Measurements from ENCODE around the gene COL5A2. TPM values are rescaled to one million over a fixed set of nuclear protein-coding genes. Genes with fewer than 3 reads are reported as not detected.

The COL5A2 gene
- total and polyA plus RNA-seq, 10 of the 15 experiments (the other 5 are each of a cell fraction or from before 2014, with no cell fraction given), result 0.04 to 0.85 (median 0.39) TPM

DNA sequence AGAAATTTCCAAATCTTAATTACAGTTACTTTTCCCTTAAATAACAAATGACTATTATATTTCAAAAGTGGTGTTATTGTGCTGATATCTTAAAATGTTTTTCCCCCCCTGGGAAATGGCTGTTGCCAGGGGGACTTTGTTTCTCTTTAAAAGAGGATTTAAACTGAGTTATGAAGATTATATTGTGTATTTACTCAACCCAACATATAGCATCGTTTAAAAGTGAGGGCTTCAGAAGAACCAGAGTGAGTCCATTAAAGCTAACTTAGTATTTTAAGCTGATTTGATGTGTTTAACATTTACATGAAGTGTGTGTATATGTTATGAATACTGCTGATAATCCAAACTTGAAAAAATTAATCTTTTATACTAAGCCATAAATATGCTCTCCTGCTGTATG is 81.6 kb downstream of the COL5A2 start (continued):
- TF ChIP-seq, protein P1, sequence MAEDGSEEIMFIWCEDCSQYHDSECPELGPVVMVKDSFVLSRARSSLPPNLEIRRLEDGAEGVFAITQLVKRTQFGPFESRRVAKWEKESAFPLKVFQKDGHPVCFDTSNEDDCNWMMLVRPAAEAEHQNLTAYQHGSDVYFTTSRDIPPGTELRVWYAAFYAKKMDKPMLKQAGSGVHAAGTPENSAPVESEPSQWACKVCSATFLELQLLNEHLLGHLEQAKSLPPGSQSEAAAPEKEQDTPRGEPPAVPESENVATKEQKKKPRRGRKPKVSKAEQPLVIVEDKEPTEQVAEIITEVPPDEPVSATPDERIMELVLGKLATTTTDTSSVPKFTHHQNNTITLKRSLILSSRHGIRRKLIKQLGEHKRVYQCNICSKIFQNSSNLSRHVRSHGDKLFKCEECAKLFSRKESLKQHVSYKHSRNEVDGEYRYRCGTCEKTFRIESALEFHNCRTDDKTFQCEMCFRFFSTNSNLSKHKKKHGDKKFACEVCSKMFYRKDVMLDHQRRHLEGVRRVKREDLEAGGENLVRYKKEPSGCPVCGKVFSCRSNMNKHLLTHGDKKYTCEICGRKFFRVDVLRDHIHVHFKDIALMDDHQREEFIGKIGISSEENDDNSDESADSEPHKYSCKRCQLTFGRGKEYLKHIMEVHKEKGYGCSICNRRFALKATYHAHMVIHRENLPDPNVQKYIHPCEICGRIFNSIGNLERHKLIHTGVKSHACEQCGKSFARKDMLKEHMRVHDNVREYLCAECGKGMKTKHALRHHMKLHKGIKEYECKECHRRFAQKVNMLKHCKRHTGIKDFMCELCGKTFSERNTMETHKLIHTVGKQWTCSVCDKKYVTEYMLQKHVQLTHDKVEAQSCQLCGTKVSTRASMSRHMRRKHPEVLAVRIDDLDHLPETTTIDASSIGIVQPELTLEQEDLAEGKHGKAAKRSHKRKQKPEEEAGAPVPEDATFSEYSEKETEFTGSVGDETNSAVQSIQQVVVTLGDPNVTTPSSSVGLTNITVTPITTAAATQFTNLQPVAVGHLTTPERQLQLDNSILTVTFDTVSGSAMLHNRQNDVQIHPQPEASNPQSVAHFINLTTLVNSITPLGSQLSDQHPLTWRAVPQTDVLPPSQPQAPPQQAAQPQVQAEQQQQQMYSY (CRISPR knock-in tag; IDR thresholded peaks at IDR 0.05), result no peak
- no peak for TF ChIP-seq BCL11A (IDR thresholded peaks at IDR 0.05; ENCODE audit: low read depth, low read length)
- TF ChIP-seq, protein P2, sequence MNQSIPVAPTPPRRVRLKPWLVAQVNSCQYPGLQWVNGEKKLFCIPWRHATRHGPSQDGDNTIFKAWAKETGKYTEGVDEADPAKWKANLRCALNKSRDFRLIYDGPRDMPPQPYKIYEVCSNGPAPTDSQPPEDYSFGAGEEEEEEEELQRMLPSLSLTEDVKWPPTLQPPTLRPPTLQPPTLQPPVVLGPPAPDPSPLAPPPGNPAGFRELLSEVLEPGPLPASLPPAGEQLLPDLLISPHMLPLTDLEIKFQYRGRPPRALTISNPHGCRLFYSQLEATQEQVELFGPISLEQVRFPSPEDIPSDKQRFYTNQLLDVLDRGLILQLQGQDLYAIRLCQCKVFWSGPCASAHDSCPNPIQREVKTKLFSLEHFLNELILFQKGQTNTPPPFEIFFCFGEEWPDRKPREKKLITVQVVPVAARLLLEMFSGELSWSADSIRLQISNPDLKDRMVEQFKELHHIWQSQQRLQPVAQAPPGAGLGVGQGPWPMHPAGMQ (IDR thresholded peaks at IDR 0.05; ENCODE audit: borderline replicate concordance), result no peak

DNA sequence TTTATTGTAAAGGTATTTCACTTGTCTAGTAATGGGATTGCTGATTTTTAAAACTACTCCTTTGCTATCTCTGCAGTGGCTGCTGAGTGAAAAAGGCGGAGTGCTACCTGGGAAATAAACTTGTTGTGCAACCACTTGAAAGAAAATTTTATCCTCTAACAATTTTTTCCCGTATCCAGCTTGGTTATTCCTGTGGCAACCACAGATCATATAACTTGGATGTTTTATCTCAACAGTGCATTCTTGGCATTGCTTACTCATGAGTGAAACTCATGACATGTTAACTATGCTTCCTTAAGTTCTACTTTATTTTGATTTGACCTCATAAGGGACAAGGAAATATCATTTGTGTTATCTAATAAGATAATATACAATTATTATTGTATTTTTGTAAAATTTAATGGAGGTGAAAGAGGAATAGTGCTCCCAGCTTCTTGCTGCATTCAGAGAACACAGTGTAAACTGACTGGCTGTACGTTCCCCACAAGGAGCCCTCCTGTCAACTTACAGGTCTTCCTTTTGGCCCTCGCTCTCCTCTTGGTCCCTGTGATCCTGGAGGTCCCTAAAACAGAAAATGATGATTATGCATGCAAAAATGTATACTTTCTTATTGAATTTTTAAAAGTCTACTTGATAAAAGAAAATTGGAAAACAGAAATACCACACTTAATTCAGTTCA is 82.7 kb downstream of the COL5A2 start:
- WGBS (ENCODE audit: insufficient coverage, insufficient replicate concordance, low lambda C conversion rate, missing lambda C conversion rate), result 18% methylated on average over 4 of the region's 4 CpGs
- ChIA-PET SMC1A (ENCODE audit: uncharacterized antibody, unreplicated experiment) (interaction anchor here (0.7 to 1.1 kb wide), 4 partner anchors 22 to 572 kb away, joined by 3 read pairs; no protein-coding TSS in a partner anchor), RAD21 (ENCODE audit: unreplicated experiment) (interaction anchor here (1.2 to 5.0 kb wide), 2 partner anchors 191 kb away, joined by 3 to 36 read pairs; no protein-coding TSS in a partner anchor), POLR2A (no interaction called here), CTCF (interaction anchor here (1.1 to 1.8 kb wide), 2 partner anchors 45 to 191 kb away, joined by 3 to 8 read pairs; no protein-coding TSS in a partner anchor)
- Histone ChIP-seq H3K27ac (ENCODE audit: control insufficient read depth, insufficient read depth) (no peak overlapping the region), H3K36me3 (ENCODE audit: control insufficient read depth in 2 of 2, insufficient read depth in 2 of 2, low read length in 1 of 2) (no peaks in the 10 kb centered on the region), H3K9ac (ENCODE audit: control insufficient read depth, insufficient read depth, low read length) (no peak overlapping the region), H3K9me3 (replicated peaks; ENCODE audit: control insufficient read depth, insufficient read depth, low read length) (no peaks in the 10 kb centered on the region), H3K4me2 (ENCODE audit: control insufficient read depth, insufficient read depth) (no peak overlapping the region), H3K4me1 (ENCODE audit: control insufficient read depth, insufficient read depth, low read length) (no peaks in the 10 kb centered on the region), H3K79me2 (ENCODE audit: control insufficient read depth, insufficient read depth, low read length) (no peaks in the 10 kb centered on the region), H2AFZ (ENCODE audit: control insufficient read depth, low read depth, low read length) (no peak overlapping the region), H3K27me3 (replicated peaks in 1 of 2; ENCODE audit: control insufficient read depth in 2 of 2, insufficient read depth in 2 of 2, low read length in 1 of 2) (no peaks in the 10 kb centered on the region), H3K4me3 (no peak overlapping the region), H4K20me1 (ENCODE audit: control insufficient read depth, insufficient read depth) (no peaks in the 10 kb centered on the region)
- no peak for ATAC-seq
- intact Hi-C loops (cut with micrococcal nuclease; ENCODE audit: unreplicated experiment) (loop anchor here (5.0 kb wide), 1 partner anchor 250 kb away; no protein-coding TSS in a partner anchor), in situ Hi-C loops (cut with MboI) (loop anchor here (5.0 to 10.0 kb wide), 2 partner anchors 188 to 315 kb away; no protein-coding TSS in a partner anchor)
- no peak for FAIRE-seq
- BruUV-seq (replicated peaks), result no TSS peak
- DNase-seq (ENCODE audit: low read depth, low spot score), result no peak
- TF ChIP-seq RCOR1 (conservative IDR thresholded peaks at IDR 0.05; ENCODE audit: low read depth, low read length), result no peak
- TF ChIP-seq CEBPB (IDR thresholded peaks at IDR 0.05; ENCODE audit: borderline replicate concordance in 1 of 2, low read depth in 2 of 2, low read length in 2 of 2), result no peak
- no peak for TF ChIP-seq NFYA (IDR thresholded peaks at IDR 0.05; ENCODE audit: borderline replicate concordance, low read depth, low read length)
- TF ChIP-seq MEF2B (IDR thresholded peaks at IDR 0.05; ENCODE audit: partially characterized antibody, poor library complexity, severe bottlenecking), result no peak
- no peak for TF ChIP-seq DPF2 (IDR thresholded peaks at IDR 0.05)
- TF ChIP-seq, protein P3, sequence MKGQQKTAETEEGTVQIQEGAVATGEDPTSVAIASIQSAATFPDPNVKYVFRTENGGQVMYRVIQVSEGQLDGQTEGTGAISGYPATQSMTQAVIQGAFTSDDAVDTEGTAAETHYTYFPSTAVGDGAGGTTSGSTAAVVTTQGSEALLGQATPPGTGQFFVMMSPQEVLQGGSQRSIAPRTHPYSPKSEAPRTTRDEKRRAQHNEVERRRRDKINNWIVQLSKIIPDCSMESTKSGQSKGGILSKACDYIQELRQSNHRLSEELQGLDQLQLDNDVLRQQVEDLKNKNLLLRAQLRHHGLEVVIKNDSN (IDR thresholded peaks at IDR 0.05; ENCODE audit: borderline replicate concordance, extremely low read length, insufficient read depth, low read depth, low read length), result no peak
- TF ChIP-seq, protein P4, sequence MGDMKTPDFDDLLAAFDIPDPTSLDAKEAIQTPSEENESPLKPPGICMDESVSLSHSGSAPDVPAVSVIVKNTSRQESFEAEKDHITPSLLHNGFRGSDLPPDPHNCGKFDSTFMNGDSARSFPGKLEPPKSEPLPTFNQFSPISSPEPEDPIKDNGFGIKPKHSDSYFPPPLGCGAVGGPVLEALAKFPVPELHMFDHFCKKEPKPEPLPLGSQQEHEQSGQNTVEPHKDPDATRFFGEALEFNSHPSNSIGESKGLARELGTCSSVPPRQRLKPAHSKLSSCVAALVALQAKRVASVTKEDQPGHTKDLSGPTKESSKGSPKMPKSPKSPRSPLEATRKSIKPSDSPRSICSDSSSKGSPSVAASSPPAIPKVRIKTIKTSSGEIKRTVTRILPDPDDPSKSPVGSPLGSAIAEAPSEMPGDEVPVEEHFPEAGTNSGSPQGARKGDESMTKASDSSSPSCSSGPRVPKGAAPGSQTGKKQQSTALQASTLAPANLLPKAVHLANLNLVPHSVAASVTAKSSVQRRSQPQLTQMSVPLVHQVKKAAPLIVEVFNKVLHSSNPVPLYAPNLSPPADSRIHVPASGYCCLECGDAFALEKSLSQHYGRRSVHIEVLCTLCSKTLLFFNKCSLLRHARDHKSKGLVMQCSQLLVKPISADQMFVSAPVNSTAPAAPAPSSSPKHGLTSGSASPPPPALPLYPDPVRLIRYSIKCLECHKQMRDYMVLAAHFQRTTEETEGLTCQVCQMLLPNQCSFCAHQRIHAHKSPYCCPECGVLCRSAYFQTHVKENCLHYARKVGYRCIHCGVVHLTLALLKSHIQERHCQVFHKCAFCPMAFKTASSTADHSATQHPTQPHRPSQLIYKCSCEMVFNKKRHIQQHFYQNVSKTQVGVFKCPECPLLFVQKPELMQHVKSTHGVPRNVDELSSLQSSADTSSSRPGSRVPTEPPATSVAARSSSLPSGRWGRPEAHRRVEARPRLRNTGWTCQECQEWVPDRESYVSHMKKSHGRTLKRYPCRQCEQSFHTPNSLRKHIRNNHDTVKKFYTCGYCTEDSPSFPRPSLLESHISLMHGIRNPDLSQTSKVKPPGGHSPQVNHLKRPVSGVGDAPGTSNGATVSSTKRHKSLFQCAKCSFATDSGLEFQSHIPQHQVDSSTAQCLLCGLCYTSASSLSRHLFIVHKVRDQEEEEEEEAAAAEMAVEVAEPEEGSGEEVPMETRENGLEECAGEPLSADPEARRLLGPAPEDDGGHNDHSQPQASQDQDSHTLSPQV (IDR thresholded peaks at IDR 0.05), result no peak

Data from GM12878 (cell line).